Endothelial cell of hepatic sinusoid (primary cell): ENCODE results near the gene CLPSL1.

Experiments
- in situ Hi-C: cut with HindIII; loops from 2 replicates; pipeline ENCODE4 v1.10.0; 2017; ENCODE audit warnings: low sequenced_read_pairs

The CLPSL1 gene

GRCh38 chr6:35757456-35758123, 23.2 kb upstream of the CLPSL1 start:
- in situ Hi-C loops: no loop called here

DNA sequence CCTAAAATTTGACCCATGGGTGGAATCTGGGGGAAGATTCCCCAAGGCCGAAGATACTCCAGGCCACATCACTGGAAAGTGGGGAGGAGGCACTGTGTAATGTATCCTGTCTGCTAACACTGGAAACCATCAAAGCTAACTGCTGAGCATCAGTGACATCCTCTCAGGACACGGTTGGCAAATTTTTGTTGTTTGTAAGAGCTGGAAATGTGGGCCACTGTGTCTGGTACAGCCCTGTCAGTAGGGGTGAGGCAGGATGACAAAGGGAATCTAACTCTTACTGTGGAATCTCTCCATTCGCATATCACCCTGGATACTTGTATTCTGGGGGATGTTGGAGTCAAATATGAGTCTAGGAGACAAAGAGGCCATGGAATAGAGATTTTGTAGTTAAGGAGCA, 21.4 kb upstream of the CLPSL1 start:
- in situ Hi-C loops: no loop called here

DNA sequence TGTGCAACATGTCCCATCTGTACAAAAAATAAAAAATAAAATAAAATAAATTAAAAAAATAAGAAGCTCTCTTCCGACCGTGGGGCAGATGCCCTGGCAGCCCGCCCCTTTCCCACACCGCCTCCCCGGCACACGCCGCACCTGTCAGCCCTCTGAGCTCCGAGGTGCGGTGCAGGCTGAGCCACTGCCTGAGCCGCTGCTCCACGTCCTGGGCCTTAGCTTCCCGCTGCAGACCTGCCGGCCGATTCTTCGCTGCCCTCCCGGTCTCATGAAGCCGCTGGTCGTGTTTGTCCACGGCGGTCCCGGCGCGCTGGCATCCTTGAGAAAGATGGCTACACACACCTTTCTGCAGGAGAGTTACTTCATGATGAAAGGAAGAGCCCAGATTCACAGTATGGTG, 15.1 kb upstream of the CLPSL1 start:
- in situ Hi-C loops: no loop called here

- in situ Hi-C loops: no loop called here
These were observed 11.6 kb upstream of the CLPSL1 start for GRCh38 chr6:35769211-35769610.

DNA sequence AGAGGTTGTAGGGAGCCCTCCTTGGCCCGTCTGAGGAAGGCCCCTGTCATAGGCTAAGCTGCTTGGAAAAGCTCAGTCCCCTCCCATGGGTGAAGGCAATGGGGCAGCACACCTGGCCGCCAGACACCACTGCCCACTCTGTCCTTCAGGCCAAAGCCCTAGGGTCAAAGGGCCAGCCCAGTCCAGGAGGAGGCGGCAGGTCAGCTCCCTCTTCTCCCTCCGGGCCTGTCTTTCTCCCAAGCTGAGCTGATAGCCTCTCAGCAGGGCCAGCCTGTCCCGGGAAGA, 9.5 kb upstream of the CLPSL1 start:
- in situ Hi-C loops: no loop called here

DNA sequence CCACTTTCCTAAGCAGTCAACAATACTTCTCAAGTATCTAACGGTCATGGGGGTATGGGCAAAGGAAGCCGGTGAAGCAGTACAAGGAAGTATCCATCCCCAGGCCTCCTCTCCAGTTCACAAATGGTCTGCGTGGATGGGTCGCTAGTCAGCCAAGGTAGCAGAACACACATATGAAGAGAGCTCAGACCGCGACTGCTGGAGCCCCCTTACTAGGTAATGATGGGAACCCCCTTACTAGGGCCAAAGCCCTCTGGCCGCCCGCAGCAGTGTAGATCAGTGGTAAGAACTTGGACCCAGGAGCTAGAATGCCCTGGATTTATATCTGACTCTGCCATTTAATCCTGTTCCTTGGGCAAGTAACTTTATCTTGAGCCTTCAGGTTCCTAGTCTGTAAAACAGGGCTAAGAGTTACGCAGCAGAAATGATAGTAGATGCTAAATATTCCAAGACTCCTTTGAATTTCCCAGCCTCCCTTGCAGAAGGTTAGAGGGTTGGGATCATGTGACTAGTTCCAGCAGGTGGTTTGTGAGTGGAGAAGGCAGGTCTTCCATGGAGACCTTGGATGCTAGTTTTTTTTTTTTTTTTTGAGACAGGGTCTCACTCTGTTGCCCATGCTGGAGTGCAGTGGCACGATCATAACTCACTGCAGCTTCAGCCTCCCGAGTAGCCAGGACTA, 6.6 kb upstream of the CLPSL1 start:
- in situ Hi-C loops: no loop called here

DNA sequence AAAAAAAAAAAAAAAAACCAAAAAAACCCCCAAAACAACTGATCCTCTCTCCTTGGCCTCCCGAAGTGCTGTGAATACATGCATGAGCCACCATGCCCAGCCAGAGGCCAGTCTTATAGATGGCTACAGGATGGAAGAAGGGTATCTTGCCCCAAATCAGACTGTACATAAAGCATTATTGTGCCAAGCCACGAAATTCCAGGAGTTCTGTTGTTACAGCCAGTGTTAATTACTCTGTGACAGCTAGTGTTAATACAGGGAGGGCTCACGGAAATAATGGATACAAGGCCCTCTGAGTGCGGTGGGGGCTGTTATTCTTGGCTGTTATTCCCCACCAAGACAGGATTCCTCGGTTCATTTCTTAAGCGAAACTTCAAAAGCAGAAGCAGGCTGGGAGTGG, 5.8 kb upstream of the CLPSL1 start:
- in situ Hi-C loops: no loop called here

- in situ Hi-C loops: no loop called here
These were observed 4.2 kb upstream of the CLPSL1 start, which contains the start of gene CLPSL2 for GRCh38 chr6:35776364-35777215. TSS of gene CLPSL2 (plus strand) at chr6:35776598. CDS start at chr6:35776619, 21 bp downstream.

GRCh38 chr6:35777356-35778102, 3.3 kb upstream of the CLPSL1 start:
- in situ Hi-C loops: no loop called here

GRCh38 chr6:35778437-35778836, 2.4 kb upstream of the CLPSL1 start:
- in situ Hi-C loops: no loop called here

- in situ Hi-C loops: no loop called here
These were observed 471 bp downstream of the CLPSL1 start for GRCh38 chr6:35781290-35781689.

DNA sequence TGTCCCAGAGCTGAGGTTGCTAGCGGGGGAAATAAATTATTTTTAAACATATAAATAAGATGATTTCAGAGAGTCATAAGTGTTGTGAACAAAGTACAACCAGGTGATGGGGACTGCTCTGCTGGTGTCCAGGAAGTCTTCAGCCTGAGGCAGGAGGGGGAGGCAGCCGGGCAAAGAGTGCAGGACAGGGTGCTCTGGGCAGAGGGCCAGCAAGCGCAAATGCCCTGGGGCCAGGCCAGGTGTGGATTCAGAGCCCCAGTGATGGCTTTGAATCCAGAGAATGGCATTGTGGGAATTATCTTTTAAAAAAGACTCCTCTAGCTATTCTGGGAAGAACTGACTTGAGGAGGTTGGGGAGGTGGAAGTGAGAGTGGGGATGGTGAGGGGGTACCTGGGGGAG, 1.6 kb downstream of the CLPSL1 start:
- in situ Hi-C loops: no loop called here

- in situ Hi-C loops: no loop called here
These were observed 3.4 kb downstream of the CLPSL1 start for GRCh38 chr6:35784200-35784599.

- in situ Hi-C loops: no loop called here
These were observed 5.5 kb downstream of the CLPSL1 start for GRCh38 chr6:35786272-35786671.

GRCh38 chr6:35786810-35787209, 6.0 kb downstream of the CLPSL1 start:
- in situ Hi-C loops: no loop called here

- in situ Hi-C loops: no loop called here
These were observed 6.7 kb downstream of the CLPSL1 start for GRCh38 chr6:35787266-35788218.

- in situ Hi-C loops: no loop called here
These were observed 7.7 kb downstream of the CLPSL1 start for GRCh38 chr6:35788423-35788982.

- in situ Hi-C loops: no loop called here
These were observed 9.9 kb downstream of the CLPSL1 start for GRCh38 chr6:35790683-35791082.

GRCh38 chr6:35794536-35795452, 14.0 kb downstream of the CLPSL1 start:
- in situ Hi-C loops: loop anchor here (5.0 kb wide), 3 partner anchors 42 to 92 kb away; no protein-coding TSS in a partner anchor
